Ectodermal cell (in vitro differentiated cells): ENCODE measurements around the gene KLHL10.
A peak's percentile ranks its signal among the peaks of the same experiment; 100 is the strongest.

Experiments used
- H3K27ac ChIP-seq: 2 replicates; pipeline ENCODE4 v1.7.0; 2013; ENCODE audit warnings: mild to moderate bottlenecking, low read depth, low read length; ENCODE audit not compliant: insufficient read depth, poor library complexity, severe bottlenecking
- H3K27me3 ChIP-seq: 2 replicates; pipeline ENCODE4 v1.7.0; 2013; ENCODE audit warnings: mild to moderate bottlenecking, low read length; ENCODE audit not compliant: insufficient read depth, control insufficient read depth, poor library complexity, severe bottlenecking
- H3K36me3 ChIP-seq: one replicate; pipeline ENCODE4 v1.7.0; 2013; ENCODE audit warnings: low read length; ENCODE audit not compliant: control insufficient read depth, insufficient read depth
- H3K4me1 ChIP-seq: one replicate; pipeline ENCODE4 v1.7.0; 2013; ENCODE audit warnings: low read length; ENCODE audit not compliant: control insufficient read depth, insufficient read depth
- H3K4me3 ChIP-seq: 2 replicates; pipeline ENCODE4 v1.7.0; 2013; ENCODE audit warnings: low read depth, low read length, control low read depth; ENCODE audit not compliant: insufficient read depth
- H3K9me3 ChIP-seq: 2 replicates; pipeline ENCODE4 v1.7.0; 2013; ENCODE audit warnings: mild to moderate bottlenecking, low read length, moderate library complexity; ENCODE audit not compliant: control insufficient read depth
- WGBS, 2 experiments: methylation state at CpG; one replicate each; pipeline ENCODE4 v1.1.7; 2013; ENCODE audit warnings: missing lambda C conversion rate in 2 of 2; 5-methylcytosine and 5-hydroxymethylcytosine counted together

The KLHL10 gene

DNA sequence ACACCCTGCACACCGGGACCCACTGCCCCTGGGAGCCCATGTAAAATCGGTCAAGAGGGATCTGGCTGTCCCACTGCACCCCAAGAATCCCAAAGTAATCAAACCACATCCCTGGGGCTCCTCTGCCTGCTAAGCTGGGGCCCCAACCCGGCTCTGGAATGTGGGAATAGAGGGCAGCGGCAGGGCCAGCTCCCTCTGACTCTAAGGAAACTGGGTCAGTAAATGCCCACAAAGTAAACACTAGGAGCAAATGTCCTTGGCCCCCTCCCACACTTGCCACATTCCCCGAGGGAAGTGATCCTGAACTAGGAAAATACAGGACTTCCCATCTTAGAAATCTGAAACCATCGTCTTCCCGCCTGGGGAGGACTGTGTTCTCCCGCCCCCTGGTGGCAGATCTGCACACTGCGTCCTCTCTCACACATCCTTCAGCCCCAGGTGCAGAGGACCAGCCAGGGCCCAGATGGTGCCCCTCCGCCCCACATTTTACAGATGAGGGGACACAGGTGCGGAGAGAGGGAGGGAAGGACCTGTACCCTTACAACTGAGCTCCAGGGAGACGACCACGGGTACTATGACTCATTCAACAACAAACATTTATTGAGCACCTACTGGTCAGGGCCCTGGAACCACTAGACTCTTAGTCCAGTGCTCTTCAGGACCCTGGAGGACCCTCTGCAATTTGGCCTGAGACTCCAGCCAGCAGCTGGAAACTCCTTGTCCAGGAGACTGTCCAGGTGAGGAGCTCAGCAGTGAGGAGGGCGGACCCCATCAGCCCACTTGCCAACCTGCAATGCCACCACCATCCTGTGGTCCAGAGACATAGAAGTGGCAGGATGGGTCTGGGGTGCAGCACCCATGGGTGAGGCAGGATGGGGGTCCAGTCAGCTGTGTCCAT lies 36.0 kb upstream of the KLHL10 start:
- H3K4me1 ChIP-seq: peaks cover 9% of the 10 kb centered on the region
- H3K9me3 ChIP-seq: no peaks in the 10 kb centered on the region
- 18 to 19% methylated on average over 14 of the region's 14 CpGs for WGBS, 2 experiments
- H3K27me3 ChIP-seq: no peaks in the 10 kb centered on the region
- H3K36me3 ChIP-seq: no peaks in the 10 kb centered on the region
- no peak overlapping the region for H3K27ac ChIP-seq
- H3K4me3 ChIP-seq: no peak overlapping the region

DNA sequence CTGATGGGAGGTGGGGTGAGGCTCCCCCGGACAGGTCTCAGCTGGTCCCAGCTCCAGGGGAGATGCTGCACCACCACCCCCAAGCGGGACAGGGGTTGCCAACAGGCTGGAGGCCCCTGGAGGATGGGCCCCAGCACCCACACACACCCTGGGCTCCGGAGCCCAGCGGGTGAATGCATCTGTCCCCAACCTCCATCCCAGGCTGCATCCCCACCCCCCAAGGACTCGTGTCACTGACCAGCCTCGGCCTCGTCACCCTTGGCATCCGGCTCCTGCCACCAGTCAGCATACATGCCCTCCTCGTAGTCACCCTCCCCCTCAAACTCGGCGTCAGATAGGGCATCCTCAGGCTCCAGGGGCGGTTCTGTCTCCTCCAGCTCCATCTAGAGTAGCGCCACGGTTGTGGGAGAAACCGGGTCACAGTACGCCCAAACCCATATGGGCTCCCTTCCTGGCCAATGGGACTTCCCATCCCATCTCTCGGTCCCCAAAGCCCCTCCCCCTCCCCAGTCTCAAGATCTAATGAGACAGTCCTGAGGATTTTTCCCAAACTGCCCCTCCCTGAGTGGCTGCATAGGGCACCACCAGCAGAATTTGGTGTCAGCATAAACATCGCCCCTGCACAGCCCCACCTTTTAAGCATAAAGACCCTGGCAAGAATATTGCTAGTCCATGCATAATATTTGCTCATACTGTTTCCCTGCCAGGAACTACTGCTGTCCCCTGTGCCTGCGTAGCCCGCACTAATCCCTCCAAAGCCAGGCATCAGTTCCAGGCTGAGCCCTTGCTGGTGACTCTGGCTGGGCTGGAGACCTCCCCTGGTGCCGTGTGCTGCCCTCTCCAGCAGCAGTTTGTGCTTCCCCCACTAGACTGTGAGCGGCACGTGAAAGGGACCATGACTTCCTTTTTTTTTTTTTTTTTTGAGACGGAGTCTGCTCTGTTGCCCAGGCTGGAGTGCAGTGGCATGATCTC lies 34.3 kb upstream of the KLHL10 start:
- H3K9me3 ChIP-seq: no peaks in the 10 kb centered on the region
- peaks cover 3% of the 10 kb centered on the region for H3K36me3 ChIP-seq
- H3K4me1 ChIP-seq: peaks cover 9% of the 10 kb centered on the region
- 80 to 81% methylated on average over 24 of the region's 24 CpGs for WGBS, 2 experiments
- no peak overlapping the region for H3K4me3 ChIP-seq
- H3K27me3 ChIP-seq: no peaks in the 10 kb centered on the region
- H3K27ac ChIP-seq: no peak overlapping the region

DNA sequence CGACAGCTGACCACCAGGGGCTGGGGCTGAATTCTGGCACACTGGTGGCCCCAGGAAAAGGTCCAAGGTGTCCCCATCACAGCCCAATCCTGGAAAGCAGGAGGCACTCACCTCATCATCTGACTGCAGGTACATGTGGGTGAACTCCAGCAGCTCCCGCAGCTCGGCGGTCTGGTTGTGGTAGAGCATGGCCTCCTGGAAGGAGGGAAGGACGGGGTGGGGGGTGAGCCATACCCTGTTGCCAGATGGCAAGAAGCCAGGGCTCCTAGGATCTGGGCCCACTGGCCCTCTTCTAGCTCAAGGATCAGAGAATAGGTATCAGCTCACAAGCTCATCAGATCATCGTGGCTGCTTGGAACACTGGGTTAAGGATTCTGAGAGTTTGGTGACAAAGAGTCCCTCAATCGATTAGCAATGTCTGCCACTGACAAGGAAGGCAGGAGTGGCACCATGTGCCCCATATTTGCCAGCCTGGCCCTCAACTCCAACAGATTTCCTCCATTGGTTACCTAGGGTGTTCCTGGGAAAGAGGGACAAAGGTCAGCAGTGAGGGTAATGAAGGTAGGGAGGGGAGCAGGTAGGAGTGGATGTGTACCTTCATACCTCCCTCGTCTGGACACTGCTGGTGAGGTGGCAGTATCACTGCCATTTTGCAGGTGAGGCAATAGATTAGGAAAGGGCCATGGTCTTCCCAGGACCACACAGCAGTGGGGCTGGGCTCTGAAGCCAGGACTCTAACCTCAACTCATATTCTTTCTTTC lies 30.8 kb upstream of the KLHL10 start:
- no peaks in the 10 kb centered on the region for H3K27me3 ChIP-seq
- H3K4me3 ChIP-seq: no peak overlapping the region
- 94% methylated on average over 8 of the region's 8 CpGs for WGBS, 2 experiments
- H3K9me3 ChIP-seq: no peaks in the 10 kb centered on the region
- peaks cover 9% of the 10 kb centered on the region for H3K36me3 ChIP-seq
- H3K4me1 ChIP-seq: peaks cover 4% of the 10 kb centered on the region
- no peak overlapping the region for H3K27ac ChIP-seq

DNA sequence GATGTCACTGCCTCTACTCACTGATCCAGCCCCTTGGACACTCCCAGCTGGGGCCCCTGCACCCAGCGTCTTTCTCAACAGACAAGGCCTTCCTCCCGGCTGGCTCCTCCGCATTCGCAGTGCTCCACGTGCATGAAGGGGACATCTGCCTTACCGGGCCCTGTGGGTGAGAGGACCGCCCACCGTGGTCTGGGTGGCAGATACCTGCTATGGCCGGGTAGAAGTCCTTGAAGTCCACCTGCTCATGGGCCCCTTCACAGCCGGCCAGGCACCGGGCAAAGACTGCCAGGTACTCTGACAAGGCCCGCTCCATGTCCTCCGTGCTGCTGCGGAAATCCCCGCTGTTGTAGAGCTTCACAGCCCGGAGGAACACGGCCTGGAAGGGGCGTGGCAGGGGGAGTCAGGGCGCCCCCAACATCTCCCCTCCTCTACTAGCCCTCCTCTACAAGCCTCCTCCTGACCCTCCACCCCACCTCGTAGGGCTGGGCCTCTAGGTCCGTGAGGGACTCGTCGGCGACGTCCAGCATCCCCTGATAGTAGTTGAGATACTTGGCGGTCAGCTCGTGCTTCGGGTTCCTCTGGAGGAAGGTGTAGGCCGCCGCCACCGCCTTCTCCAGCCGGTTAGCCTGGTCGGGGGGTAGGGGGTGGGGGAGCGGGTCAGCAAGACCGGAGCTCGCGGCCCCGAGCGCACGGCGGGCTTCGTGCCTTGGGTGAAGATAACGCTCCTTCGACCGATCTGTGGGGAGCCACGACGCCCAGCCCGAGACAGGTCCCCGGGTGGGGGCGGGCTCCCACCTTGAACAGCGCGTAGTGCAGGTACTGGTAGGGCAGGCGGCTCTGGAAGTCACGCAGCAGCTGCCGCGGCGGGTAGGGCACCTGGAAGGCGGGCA lies 26.7 kb upstream of the KLHL10 start:
- H3K27ac ChIP-seq: no peak overlapping the region
- H3K36me3 ChIP-seq: peaks cover 9% of the 10 kb centered on the region
- H3K27me3 ChIP-seq: no peaks in the 10 kb centered on the region
- WGBS, 2 experiments: 23 to 24% methylated on average over 58 of the region's 58 CpGs
- peaks cover 10% of the 10 kb centered on the region for H3K4me1 ChIP-seq
- H3K4me3 ChIP-seq: peak overlapping the region; percentile 85
- no peaks in the 10 kb centered on the region for H3K9me3 ChIP-seq

DNA sequence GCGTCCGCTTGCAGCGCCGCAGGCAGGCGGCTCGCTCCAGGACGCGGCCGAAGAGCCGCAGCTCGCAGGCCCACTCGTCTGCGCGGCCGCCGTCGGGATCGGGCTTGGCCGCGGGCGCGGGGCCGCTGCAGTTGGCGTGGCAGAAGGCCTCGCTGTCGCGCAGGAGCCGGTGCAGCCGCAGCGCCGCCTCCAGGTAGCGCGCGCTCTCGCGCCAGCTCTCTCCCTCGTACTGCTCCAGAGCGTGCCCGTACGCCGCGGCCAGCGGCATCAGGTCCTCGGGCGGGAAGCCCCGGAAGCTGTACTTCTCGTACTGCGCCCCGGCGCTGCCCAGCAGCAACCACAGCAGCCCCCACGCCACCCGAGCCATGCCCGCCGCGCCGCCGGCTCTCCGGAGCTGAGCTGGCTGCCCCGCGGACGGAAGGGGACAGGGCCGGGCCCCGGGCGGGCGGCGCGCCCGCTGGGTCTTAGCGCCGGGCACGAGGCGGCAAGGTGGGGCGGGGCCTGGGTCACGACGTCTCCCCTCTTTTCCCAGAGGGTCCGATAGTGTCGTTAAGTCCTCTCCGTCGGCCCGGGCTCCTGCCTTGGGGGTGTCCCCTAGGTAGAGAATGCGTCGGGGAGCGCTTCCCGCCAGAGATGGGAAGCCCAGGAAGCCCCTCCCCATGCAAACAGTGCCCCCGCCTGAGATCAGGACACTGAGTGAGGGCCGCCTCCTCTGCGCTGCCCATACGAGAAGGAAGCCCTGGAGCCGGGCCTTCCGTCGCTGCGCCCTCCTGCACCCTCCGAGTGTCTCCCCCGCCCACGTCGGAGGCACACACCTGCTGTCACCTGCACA lies 25.9 kb upstream of the KLHL10 start, which contains the start of gene P3H4:
P3H4 (minus strand) TSS at position 401 of the 832 bp plus-strand sequence; CDS start at position 367, 34 bp downstream.
- WGBS, 2 experiments: 0% methylated on average over 96 of the region's 96 CpGs
- H3K4me1 ChIP-seq: peaks cover 10% of the 10 kb centered on the region
- H3K9me3 ChIP-seq: no peaks in the 10 kb centered on the region
- no peaks in the 10 kb centered on the region for H3K27me3 ChIP-seq
- peaks cover 9% of the 10 kb centered on the region for H3K36me3 ChIP-seq
- peak within 1 kb of the TSS; percentile 85 for H3K4me3 ChIP-seq
- peak within 1 kb of the TSS; percentile 72 for H3K27ac ChIP-seq

DNA sequence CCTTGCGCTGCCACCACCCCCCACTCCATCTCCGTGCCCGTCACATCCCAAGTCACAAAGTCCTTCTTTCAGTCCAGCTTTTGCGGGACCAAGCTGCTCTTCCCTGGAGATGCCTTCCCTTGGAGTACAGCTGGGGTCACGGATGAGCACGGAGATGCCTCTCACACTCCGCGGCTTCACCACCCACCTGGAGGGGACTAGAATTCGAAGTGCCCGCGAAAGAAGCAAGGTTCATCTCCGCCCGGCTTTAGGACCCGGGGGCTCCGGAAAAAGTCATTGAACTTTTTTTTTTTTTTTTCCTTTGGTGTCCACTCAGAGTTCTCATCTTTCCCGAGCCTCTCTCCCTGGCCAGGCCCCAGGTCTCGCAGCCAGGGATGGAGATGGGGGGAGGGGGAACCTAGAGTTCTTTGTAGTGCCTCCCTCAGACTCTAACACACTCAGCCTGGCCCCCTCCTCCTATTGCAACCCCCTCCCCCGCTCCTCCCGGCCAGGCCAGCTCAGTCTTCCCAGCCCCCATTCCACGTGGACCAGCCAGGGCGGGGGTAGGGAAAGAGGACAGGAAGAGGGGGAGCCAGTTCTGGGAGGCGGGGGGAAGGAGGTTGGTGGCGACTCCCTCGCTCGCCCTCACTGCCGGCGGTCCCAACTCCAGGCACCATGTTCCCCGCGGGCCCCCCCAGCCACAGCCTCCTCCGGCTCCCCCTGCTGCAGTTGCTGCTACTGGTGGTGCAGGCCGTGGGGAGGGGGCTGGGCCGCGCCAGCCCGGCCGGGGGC lies 25.1 kb upstream of the KLHL10 start, which contains the start of gene FKBP10:
FKBP10 (plus strand) TSS at position 624 of the 771 bp plus-strand sequence; CDS start at position 655, 31 bp downstream.
- 0% methylated on average over 31 to 35 of the region's 35 CpGs for WGBS, 2 experiments
- Histone ChIP-seq H3K27me3 (no peaks in the 10 kb centered on the region), H3K4me1 (peaks cover 10% of the 10 kb centered on the region)

DNA sequence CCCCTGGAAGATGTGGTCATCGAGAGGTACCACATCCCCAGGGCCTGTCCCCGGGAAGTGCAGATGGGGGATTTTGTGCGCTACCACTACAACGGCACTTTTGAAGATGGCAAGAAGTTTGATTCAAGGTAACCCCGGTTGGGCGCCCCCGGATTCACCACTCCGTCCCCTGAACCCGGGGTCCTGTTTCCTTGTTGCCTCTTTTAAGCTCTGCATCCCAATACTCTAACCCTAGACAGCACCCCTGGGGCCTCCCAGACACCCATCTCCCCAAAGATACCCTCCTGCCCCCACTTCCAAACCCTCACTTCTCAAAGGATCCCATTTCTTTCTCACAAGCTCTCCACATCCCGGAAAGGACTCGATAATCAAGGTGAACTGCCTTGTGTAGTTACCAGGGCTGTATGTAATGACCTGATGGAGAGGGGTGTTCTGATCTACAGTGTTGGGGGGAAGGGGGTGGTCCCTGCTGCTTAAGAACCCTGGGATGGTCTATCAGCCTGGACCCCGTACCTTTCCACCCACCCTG lies 24.4 kb upstream of the KLHL10 start:
- peak overlapping the region; percentile 85 for H3K4me3 ChIP-seq
- H3K27ac ChIP-seq: peak overlapping the region; percentile 72
- WGBS, 2 experiments: 1 to 2% methylated on average over 12 of the region's 12 CpGs

More for the DNA sequence above, 25.1 kb upstream of the KLHL10 start, which contains the start of gene FKBP10:
- Histone ChIP-seq H3K27ac (peak within 1 kb of the TSS; percentile 72), H3K9me3 (no peaks in the 10 kb centered on the region), H3K36me3 (peaks cover 9% of the 10 kb centered on the region), H3K4me3 (peak within 1 kb of the TSS; percentile 85)

DNA sequence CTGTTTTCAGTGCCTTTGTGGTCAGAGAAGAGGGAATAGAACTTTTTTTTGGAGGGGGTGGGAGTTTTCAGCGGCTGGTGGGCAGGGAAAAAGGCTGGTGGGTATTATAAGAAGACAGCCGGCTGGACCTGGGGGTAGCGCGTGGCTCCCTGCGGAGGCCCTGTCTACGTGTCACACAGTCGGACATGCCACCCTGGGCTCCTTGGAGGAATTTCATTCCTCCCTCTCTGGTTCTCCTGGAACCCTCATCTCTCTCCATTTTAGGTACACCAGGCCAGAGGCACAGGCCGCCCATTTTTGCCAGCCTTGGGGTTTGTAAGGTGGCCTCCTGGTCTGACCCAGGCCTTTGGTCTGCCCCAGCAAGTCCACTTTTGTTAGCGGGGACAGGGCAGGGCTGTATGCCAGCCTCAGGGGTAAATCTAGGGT lies 23.9 kb upstream of the KLHL10 start:
- Histone ChIP-seq H3K36me3 (peaks cover 10% of the 10 kb centered on the region), H3K4me1 (peaks cover 10% of the 10 kb centered on the region), H3K27me3 (no peaks in the 10 kb centered on the region), H3K9me3 (no peaks in the 10 kb centered on the region), H3K4me3 (peak overlapping the region; percentile 85), H3K27ac (no peak overlapping the region)
- WGBS, 2 experiments: 18 to 19% methylated on average over 9 of the region's 9 CpGs

More for the DNA sequence above, 24.4 kb upstream of the KLHL10 start:
- Histone ChIP-seq H3K9me3 (no peaks in the 10 kb centered on the region), H3K36me3 (peaks cover 8% of the 10 kb centered on the region), H3K27me3 (no peaks in the 10 kb centered on the region), H3K4me1 (peaks cover 10% of the 10 kb centered on the region)
